HCEC 1CT (cell line): ENCODE results near the gene FAM210A.
"Not testable (repeated sequence)": the region's sequence is repeated elsewhere in the genome, so short reads cannot be mapped to it uniquely, and the experiment has no call there.

Experiments
- DNase-seq: peaks from one replicate; pipeline ENCODE4 v3.0.0-alpha.2; 2017

The FAM210A gene, protein sequence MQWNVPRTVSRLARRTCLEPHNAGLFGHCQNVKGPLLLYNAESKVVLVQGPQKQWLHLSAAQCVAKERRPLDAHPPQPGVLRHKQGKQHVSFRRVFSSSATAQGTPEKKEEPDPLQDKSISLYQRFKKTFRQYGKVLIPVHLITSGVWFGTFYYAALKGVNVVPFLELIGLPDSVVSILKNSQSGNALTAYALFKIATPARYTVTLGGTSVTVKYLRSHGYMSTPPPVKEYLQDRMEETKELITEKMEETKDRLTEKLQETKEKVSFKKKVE

DNA sequence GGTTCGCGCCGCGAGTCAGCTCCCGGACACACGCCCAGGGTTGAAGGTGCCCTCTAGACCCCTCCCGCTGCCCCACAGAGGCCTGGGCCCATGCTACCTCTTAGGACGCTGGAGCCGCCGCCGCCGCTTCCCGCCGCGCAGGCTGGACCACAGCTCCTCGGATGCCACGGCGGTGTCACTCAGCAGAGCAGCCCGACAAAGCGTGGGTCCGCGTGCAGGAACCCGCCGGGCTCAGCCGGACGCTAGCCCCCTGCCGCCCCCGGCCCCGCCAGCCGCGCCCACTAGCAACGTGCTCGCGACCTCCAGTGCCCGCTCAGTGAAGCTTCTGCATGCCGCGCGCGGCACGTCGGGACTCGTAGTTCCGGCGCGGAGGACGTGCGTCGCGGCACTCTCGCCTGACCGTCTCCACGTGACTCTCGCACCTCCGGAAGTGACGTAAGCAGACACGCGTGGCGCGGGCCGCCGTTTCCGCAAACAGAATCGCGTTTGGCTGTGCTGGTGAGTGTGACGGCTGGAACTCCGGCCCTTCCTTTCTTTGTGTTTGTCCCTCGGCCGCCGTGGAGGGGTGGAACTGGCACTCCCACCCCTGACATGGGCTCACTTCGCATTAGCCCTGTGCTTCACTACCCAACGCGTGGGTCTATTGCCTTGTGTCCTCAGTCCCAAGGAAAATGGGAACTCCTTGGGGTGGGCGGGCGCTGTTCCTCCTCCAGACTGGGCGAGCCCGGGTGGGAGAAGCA lies at the start of gene FAM210A, which contains the start of gene RNMT:
Gene FAM210A (minus strand): TSS at position 327 of the 740 bp plus-strand sequence. CDS start 44,481 bp downstream, outside the sequence.
Gene RNMT (plus strand): TSS at position 442 of the 740 bp plus-strand sequence. CDS start 4,845 bp downstream, outside the sequence.
- DNase-seq, result peak; percentile 96

DNA sequence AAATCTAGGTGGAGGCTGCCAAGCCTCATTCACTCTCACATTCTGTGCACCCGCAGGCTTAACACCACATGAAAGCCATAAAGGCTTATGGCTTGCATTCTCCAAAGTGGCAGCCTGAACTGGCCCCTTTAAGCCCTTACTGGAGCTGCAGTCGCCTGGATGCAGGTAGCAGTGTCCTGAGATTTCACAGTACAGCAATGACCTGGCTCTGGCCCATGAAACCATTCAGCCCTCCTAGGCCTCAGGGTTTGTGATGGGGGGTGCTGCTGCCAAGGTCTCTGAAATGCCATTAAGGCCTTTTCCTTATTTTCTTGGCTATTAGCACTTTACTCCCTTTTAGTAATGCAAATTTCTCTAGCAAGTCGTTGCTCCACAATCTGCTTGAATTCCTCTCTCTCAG lies 48.7 kb upstream of the FAM210A start:
- no peak for DNase-seq

DNA sequence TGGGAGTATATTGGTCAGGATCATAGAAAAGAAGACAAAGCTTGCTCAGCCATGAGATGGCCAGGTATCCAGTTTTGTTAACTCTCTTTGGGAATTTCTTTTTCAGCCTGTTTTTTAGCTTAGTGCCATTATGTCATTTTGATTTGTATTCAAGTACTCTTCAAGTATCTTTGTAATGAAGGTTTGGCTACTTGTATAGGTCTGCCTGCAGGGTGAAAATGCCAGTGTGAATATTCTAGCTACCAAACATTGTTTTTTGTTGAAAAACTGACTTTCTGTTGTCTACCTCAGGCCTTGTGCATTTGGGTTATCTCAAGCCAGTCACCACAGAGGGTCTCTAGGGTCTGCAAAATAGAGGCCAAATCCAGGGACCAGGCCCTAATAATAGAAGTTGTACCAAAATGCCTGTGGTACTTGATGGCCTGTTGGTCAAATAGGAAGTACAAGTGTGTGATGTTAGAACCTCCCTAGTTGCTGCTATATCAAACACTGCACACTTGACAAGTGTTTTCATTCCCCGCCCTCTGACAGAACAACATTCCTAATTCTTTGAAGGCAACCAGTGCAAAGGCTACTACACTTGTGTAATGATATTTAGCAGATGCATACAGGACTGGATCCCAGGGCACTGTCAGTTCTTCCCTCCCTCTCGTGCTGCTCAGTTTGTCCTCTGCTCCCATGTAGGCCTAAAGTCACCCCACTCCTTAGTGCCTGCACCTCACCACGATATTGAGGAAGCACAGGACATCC lies 36.5 kb upstream of the FAM210A start:
- no peak for DNase-seq

DNA sequence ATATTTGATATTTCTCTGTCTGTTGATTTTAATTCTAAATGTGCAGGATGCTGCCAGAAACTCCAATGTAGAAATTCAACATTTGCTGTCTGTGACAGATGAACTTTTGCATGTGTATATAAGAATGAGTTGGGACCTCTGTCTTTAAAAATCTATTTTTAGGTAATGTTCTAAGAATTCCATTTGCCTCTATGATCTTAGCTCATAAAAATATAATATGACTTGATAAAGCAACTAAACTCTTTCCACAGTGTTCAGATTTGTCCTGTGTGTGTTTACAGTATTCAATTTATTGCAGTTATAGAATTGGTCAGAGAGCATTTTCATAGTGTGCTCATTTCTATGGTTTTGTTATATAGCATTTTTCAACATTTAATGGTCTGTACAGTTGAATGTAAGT lies 33.7 kb upstream of the FAM210A start:
- no peak for DNase-seq

DNA sequence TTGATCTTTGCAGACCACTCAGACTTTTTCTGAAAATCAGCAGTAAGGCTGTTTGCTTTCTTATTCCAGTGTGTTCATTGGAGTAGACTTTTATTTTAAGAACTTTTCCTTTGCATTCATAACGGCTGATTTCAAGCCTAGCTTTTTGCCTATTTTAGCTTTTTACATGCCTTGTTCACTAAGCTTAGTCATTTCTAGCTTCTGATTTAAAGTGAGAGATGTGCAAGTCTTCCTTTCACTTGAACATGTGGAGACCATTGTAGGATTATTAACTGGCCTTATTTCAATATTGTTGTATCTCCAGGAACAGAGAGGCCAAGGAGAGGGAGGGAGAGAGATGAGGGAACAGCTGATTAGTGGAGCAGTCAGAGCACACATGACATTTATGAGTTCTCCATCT lies 32.3 kb upstream of the FAM210A start:
- DNase-seq, result no peak

DNA sequence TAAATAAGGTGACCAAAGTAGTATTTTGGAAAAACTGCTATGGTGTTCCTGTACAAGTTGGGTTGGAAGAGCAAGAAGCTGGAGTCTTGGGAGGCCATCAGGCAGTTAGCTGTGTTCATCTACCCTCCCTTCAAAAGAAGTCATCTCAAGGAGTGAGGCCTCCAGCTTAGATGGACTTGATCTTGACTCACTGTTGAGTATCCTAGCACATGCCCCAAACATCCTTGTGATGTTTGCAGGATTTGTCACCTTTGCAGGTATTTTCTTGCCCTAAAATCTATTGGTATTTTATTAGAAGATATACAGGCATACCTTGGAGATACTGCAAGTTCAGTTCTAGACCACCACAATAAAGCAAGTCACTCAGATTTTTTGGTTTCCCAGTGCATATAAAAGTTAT lies 30.3 kb upstream of the FAM210A start:
- no peak for DNase-seq

DNA sequence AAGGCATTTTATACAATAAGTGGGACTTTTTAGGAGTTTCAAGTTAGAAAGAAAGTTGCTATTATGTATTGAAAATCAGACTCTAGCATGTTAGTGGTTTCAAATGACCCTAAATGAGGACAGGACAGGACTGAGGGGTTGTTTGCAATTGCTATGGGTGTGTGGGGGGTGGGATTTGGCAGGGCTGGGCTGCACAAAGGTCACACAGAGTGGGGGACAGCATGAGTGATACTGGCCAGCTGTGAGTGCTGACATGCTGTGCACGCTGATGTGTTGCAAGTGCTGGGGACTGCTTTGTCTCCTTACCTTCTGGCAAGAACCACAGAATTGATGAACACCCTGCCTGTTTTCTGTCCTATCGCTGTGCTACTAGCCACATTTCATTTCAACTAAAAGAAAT lies 29.9 kb upstream of the FAM210A start:
- DNase-seq, result no peak

DNA sequence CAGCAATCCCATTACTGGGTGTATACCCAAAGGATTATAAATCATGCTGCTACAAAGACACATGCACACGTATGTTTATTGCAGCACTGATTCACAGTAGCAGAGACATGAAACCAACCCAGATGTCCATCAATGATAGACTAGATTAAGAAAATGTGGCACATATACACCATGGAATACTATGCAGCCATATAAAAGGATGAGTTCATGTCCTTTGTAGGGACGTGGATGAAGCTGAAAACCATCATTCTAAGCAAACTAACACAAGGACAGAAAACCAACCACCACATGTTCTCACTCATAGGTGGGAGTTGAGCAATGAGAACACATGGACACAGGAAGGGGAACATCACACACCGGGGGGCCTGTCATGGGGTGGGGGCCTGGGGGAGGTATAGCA lies 25.2 kb upstream of the FAM210A start:
- not testable (repeated sequence) for DNase-seq

DNA sequence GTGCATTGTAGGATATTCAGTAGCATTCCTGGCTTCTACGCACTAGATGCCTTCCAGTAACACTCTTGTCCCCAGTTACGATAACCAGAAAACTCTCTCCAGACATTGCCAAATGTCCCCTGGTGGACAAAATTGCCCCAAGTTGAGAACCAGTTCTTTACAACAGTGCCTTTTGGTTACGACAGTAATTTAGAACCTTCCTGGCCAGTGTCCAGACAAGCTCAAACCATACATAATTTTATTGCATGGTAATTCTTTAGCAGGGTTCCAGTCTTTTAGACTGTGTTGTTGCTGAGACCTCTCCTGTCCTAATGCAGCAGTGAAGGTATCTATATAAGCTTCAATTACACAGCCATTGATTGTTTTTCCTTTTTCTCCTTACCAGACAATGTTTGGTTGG lies 20.3 kb upstream of the FAM210A start:
- DNase-seq, result no peak

DNA sequence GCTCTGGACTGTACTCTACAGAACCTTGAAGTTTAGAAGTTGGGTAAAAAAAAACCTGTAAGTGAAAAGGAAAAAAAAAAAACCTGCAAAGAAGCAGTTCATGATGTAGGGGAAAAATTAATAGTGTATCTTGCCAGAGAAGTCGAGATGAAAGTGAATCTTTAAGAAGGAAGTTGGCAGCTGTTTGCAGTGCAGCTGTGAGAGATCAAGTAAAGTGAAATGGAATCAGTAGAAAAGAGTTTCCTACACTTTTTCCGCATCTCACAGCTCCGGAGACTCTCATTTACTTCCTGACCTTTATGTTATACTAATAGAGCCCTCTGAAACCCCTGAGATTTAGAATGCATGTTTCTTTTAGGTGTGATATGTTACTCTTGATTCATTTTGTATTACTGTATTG lies 19.3 kb upstream of the FAM210A start:
- no peak for DNase-seq

DNA sequence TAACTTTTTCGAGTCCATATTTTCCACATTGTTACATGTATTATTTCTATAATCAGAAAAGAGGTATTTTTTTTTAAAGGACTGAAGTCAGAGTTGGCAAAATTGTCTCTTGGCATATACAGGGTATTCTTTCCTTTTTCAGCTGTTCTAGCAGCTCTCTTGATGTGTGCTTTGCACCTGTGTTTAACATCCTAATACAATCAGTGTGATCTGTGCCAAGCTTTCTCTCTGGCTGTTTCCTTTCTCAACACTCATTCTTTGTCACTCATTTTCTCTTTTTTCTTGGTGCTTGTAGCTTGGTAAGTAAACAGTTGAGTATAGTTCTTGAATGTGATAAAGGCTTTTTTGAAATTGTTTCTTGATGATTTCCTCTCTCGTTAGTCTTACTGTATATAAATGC lies 9.3 kb upstream of the FAM210A start:
- DNase-seq, result no peak

DNA sequence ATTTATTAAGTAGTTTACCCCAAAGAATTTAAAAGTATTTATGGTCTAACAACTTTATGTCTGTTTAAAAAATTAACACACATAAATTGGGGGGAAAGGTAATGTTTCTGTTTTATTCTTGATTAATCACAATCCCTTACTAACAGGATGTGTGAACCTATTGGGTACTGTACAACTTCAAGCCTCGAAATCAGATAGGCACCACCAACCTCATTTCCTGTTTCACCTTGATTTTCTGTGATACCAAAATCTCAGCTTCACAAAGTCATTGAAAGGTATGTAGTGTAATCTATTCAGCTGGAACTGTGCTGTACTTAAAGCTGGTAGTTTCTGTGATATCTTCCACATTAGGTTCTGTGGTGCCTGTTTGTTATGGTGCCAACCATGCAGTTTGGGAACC lies 4.1 kb upstream of the FAM210A start:
- no peak for DNase-seq

DNA sequence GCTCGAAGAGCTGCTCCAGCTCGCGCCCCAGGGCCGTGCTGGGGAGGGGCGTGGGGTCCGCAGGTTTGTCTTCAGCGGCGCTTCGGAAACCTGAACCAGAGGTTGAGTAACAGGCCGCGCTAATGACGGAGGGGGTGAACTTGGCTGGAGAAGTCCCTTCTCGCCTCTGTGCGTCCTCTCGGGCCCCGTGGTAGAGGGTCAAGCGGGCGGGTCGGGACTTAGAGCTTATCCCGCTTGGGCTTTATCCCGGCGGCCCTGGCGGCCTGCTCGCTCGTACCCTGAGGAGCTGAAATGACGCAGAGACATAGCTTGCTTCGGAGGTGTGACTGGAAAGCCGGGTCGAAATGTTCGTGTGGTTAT lies 594 bp upstream of the FAM210A start:
- peak; percentile 36 for DNase-seq

DNA sequence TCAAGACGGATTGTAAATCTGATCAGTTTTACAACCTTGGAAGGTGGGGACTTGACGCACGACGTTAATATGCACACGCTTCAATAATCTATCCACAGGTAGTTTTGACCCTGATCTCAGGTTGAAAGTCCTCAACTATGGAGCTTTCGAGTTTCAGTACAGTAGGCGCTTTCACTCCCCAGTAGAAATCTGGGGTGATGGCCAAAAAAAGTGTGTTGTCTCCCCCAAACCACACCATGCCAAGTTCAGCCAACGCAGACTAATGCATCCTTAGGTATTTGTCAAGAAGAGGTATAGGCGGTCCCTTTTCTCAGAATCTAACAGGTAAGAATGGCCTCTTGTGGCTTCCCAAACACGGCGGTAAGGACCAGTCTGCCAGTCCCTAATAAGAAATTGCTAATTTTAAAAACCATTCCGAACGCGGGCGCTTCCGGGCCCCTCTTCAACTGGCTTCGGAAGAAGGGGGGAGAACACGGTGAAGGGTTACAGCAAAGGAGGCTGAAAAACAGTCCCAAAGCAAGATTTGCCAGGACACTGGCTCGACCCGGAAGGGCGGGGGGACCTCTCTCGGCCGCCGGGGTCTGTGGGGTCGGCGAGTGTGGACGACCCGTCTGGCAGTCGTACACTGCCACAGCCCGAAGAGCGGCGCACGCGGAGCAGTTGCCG lies 659 bp downstream of the FAM210A start:
- peak; percentile 2 for DNase-seq

DNA sequence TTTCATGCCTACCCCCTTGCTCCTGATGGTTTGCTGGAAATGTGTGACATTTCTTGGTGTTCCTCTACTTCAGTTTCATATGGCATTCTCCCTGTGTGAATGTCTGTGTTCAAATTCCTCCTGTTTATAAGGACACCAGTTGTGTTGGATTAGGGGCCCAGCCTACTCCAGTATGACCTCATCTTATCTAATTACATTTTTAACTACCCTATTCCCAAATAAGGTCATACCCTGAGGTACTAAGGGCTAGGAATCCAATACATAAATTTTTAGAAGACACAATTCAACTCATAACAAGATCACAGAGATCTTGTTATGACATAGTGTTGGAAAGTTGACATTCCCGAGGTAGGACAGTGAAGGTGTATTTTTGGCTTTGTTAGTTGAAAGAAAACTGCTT lies 5.5 kb downstream of the FAM210A start:
- no peak for DNase-seq

DNA sequence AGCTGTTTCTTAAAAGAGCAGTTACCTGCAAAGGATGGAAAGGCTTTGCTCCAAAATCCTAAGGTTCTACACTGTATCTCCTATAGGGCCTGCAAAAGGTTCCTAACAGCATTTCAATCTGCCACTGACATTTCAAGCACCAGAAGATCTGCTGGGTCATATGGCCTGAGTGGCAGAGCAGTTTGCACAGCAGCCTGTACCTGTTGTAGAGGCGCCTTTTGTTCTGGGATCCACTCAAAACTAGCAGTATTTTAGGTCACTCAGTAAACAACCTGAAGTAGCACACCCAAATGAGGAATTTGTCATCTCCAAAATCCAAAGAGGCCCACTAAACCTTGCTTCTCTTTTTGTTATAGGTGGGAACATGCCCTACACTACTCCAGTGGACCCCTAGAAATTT lies 6.2 kb downstream of the FAM210A start:
- DNase-seq, result no peak

DNA sequence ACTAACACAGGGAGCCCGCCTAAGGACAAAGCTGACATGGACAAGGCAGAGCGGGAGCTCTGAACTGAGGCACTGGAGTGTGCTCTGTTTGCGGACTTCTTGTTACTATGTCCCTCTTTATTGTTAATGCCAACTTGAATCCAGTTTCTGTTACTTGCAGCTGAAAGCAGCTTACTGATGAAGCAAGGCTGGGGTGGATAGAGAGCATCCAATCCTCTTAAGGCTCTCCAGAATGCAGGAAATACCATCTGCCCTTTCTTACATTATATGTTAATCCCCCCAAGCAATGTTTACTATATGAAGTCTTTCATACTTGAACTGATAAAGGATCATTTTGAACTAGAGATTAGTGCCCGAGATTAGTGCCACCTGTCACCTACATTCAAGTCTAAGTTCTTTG lies 9.4 kb downstream of the FAM210A start:
- DNase-seq, result no peak

DNA sequence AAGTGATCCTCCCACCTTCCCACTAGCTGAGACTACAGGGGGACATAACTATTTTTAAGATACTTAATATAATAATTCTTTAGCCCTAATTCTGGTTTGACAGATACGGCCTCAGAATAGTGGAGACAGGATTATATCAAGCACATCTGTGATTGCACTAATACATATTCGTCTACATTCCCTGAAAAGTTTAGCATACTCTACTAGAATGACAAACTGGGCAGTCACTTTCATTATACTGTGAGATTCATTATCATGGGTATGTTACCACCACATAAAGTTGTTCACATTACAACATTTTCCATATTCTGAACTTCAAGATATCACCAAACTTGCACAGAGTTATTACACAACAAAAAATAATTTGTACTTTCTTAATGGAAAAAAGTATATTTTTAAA lies 11.0 kb downstream of the FAM210A start:
- DNase-seq, result no peak

DNA sequence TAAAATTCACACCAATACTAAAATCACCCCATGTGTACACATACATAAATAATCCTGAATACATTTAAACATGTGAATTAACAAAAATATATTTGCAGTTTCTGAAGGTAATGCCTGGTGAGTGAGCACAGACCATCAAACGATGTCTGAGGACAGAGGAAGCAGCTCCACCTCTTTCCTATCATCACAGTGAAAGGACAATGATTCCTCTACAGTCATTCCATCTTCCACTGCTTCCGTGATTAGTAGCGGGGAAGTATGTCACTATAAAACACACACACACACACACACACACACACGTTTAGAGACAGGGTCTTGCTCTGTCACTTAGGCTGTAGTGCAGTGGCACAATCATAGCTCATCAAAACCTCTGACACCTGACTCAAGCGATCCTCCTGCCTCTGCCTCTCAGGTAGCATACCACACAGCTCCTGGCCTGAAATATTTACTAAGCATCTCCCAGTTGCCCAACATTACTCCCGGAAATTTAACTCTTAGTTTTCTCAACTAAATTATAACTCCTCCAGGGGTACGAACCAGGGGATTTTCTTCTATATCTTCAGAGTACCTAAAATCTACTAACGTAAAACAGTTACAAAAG lies 12.8 kb downstream of the FAM210A start:
- no peak for DNase-seq

DNA sequence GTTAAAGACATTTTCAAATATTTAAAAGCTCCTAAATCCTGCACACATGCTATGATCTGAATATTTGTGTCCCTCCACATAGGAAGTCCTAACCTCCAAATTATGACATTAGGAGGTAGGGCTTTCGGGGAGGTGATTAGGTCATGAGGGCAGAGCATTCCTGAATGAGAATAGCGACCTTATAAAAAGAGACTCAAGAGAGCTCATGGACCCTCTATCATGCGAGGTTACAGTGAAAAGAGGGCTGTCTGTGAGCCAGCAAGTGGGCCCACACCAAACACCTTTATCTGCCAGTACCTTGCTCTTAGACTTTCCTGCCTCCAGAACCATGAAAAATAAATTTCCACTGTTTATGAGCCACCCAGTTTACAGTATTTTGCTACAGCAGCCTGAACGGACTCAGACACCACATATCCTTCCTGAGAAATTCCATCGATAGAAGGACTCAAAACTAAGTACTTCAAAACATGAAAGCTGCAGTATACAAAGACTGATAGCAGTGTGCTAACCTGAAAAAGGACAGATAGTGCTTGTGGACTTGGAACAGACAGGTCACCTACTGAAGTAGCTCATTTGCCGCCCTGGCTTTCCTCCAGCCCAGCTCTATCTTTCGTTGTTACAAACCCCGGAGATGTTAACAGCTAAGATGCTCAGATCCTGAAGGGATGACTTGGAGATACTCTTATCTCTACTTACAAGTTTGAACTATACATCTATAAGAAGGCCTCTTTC lies 13.8 kb downstream of the FAM210A start:
- DNase-seq, result no peak

DNA sequence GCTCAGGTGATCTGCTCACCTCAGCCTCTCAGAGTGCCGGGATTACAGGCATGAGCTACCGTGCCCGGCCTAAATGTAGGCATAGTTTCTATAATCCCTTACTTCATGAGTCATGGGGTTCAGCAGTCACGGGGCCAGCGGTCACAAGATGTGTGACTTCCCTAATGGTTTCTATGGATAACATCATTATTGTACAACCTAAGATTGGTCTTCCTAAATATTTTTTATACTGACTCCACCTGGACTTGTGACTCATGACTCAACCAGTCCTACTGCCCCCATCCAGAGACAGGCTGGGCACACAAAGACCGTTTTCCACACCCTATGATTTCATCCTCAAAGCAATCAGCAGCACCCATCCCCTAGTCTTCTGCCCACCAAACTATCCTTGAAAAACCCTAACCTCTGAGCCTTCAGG lies 15.9 kb downstream of the FAM210A start:
- DNase-seq, result peak; percentile 12

DNA sequence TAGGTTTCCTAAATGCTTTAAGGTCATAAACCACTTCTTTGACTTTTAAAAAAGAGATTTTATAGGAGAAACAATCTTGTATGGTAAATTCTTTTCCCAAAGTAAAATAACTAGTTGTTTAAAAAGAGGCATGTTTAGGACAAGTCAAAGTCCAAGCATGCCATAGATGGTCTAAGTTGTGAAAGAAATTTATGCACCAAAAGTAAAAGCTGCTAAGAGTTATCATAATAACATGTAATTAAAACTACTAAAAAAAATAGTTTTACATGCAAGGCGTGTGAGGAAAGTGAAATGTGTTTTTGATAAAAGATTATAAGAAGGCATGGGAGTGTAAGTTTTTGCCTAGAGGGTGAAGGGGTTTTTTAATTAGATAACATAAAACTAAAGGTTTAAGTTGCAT lies 22.5 kb downstream of the FAM210A start:
- DNase-seq, result no peak
